GM12873 (cell line): ENCODE data around the gene ERBIN.

Experiments used
- TF ChIP-seq, protein P1 (sequence below): IDR thresholded peaks from 2 replicates; pipeline ENCODE4 v1.5.1; 2012; ENCODE audit warnings: low read depth, mild to moderate bottlenecking, moderate library complexity, low read length, control low read depth; ENCODE audit not compliant: insufficient read depth; ENCODE audit errors: missing control alignments

Gene ERBIN

DNA sequence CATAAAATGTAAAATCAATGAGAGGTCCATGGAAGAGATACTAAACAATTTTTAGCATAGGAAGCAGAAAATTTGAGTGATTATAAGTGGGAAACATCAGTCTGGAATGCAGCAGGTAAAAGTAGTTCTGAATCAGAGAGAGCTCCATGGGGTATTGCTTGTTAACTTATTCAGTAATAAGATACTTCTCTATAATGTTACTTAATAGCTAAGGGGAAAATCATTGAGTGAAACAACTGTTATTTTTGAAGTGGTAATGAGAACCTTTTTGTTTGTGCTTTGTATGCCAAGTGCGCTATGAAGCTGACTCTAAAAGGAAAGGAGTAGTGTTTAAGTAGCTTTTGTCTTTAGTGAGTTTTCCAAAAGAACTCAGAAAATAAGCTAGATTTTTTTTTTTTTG lies 95.2 kb downstream of the ERBIN start:
- TF ChIP-seq, protein P1, sequence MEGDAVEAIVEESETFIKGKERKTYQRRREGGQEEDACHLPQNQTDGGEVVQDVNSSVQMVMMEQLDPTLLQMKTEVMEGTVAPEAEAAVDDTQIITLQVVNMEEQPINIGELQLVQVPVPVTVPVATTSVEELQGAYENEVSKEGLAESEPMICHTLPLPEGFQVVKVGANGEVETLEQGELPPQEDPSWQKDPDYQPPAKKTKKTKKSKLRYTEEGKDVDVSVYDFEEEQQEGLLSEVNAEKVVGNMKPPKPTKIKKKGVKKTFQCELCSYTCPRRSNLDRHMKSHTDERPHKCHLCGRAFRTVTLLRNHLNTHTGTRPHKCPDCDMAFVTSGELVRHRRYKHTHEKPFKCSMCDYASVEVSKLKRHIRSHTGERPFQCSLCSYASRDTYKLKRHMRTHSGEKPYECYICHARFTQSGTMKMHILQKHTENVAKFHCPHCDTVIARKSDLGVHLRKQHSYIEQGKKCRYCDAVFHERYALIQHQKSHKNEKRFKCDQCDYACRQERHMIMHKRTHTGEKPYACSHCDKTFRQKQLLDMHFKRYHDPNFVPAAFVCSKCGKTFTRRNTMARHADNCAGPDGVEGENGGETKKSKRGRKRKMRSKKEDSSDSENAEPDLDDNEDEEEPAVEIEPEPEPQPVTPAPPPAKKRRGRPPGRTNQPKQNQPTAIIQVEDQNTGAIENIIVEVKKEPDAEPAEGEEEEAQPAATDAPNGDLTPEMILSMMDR, result no peak

DNA sequence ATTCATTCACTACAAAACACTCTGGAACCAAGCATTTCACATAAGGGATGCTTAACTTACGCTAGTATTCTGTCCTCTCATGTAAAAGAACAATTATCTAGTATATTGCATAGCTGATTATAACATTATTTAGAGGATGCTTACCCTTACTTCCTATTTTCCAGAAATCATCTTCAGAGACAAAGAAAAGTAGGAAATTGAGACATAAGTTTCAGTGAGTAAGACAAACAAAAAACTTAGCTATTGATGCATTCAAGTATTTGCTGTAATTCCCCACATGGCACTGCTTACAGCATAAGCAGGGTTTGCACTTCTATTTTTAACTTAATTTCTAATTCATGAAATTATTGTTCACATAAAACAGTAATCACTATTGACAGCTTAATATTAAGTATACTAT lies 112.9 kb downstream of the ERBIN start:
- TF ChIP-seq, protein P1, result no peak

DNA sequence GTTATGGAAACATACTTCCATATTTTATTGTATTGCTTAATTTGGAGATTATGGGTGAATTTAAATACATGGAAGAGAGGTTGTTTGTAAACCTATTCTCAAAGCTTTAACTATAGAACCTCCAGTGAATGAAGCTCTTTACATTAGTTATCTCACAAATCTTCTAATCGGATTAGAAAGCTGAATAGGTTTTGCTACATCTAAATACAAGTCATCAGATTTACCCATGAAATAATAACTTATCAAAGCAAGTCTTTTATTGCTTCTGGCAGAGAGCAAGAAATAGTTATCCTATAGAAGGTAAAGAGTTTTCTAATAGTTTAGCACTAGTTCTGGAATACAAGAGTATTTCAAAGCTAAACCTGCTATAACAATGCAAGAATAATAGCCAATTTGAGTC lies 113.3 kb downstream of the ERBIN start:
- TF ChIP-seq, protein P1, result no peak

DNA sequence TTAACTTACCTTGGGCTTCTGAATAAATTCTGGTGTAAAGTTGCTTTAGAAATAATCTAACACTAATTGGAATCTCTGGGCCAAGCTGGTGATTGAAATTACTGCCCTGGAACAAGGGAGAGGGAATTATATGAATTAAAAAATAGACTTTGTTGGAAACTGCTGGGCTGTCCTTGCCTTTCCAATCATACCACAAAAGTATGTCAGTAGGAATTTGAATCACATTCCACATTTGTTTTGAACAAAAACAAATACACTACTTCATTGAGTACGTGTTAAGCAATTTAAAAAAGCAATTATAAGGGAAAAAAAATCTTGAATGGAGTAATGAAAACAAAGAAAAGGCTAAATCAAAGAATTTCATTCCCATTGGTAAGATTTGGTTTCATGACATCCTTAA lies 115.3 kb downstream of the ERBIN start:
- TF ChIP-seq, protein P1, result no peak

DNA sequence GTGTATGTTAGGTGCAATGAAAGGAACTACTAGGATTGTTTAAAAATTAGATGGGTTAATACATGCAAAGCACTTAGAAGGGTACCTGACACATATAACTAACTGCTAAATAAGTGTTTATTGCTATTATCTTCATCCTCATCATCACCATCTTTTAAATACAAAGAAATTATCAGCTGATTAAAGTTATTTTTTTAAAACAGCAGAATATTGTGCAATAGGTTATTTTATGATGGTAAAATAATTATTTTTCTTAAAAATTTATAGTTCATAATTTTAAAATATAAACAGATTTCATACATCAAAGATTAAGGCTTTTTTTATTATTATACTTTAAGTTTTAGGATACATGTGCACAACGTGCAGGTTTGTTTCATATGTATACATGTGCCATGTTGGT lies 130.9 kb downstream of the ERBIN start:
- TF ChIP-seq, protein P1, result no peak

DNA sequence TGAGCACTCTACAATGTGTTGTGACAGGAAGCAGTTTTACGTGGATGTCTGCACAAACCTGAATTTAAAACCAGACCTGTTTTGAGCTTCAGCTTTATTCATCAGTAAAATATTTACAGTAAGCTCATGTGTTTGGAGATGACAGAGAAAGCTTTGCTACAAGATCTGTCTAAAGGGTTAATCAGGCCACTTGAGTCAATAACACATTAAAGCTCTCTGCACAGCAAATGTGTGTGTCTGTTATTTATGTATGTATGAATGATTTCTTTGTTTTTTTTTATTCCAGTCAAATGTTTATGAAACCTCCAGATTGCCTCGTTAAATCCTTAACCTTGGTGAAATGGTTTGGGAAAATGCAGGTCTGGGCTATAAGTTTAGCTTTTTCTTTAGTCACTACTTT lies 140.5 kb downstream of the ERBIN start:
- TF ChIP-seq, protein P1, result no peak

DNA sequence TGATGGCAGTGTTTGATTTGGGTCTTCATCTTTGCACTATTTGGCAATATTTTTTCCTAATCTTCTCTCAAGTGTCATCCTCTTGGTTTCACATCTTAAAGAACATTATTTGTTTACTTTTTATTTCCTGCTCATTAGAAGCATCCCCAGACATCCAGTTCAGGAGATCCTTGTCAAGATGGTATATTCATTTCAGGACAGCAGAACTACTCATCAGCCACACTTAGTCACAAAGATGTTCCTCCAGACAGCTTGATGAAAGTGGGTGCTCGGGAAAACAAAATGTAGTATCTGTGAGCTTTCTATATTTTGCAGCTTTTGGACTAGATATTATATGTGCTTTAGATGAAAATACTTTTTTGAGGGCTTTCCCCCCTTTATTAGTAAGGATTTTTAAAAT lies 145.7 kb downstream of the ERBIN start:
- TF ChIP-seq, protein P1, result no peak
